GM12865 (cell line): ENCODE results near the gene DPP6.
A peak's percentile ranks its signal among the peaks of the same experiment; 100 is the strongest.
"Not testable (repeated sequence)": the region's sequence is repeated elsewhere in the genome, so short reads cannot be mapped to it uniquely, and the experiment has no call there.

ENCODE experiments used
- DNase-seq: peaks from one replicate; pipeline ENCODE4 v3.0.0; 2010; ENCODE audit warnings: low read depth
- H3K4me3 ChIP-seq: 2 replicates; pipeline ENCODE4 v1.5.1; 2011; ENCODE audit warnings: mild to moderate bottlenecking, low read depth, low read length, control low read depth
- CTCF ChIP-seq: IDR thresholded peaks from 2 replicates; pipeline ENCODE4 v1.5.1; 2011; ENCODE audit warnings: low read length, control low read depth, low read depth, inconsistent platforms; ENCODE audit not compliant: insufficient read depth; ENCODE audit errors: missing control alignments

The DPP6 gene

GRCh38 chr7:154929006-154929726 lies 877.0 kb downstream of the DPP6 start:
- H3K4me3 ChIP-seq, result peak overlapping the region; percentile 92
- no peak for TF ChIP-seq CTCF
- DNase-seq, result peak; percentile 16

- no peak overlapping the region for H3K4me3 ChIP-seq
- no peak for DNase-seq
These were observed 879.7 kb downstream of the DPP6 start for GRCh38 chr7:154931906-154932305.

GRCh38 chr7:154934353-154934952 lies 882.3 kb downstream of the DPP6 start:
- not testable (repeated sequence) for DNase-seq, H3K4me3 ChIP-seq

More at GRCh38 chr7:154931906-154932305, 879.7 kb downstream of the DPP6 start:
- no peak for TF ChIP-seq CTCF

- TF ChIP-seq CTCF, result no peak
- H3K4me3 ChIP-seq, result no peak overlapping the region
- no peak for DNase-seq
These were observed 885.6 kb downstream of the DPP6 start for GRCh38 chr7:154937837-154938236.

- DNase-seq, result no peak
- H3K4me3 ChIP-seq, result no peak overlapping the region
- no peak for TF ChIP-seq CTCF
These were observed 890.5 kb downstream of the DPP6 start for GRCh38 chr7:154942691-154943090.
